Erythroblast (primary cell): ENCODE measurements around the gene SUSD6.

Source experiments
- GATA1 ChIP-seq: IDR thresholded peaks from 2 replicates; pipeline ENCODE4 v1.6.1; 2011; ENCODE audit warnings: low read depth, mild to moderate bottlenecking, control low read depth, low read length, moderate library complexity
- POLR2A ChIP-seq: IDR thresholded peaks from 2 replicates; pipeline ENCODE4 v1.6.1; 2011; ENCODE audit warnings: mild to moderate bottlenecking, low read length

DNA sequence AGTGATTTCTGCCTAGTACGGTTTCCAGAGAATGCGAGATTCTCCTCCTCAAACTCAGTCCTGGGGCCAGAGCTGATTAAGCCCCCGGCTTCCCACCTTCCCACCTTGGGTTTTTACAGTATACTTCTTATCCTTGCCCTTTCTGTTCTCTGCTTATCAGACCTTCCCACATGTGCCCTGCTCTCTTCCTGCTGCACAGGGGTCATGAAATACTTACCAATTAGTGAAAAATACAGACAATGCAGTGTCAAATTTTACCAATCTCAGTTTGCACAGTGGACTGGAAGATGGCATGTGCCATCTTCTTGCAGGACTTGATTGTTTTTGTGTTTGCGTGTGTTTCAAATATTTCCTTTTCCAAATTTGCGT, 14.7 kb downstream of the SUSD6 start:
- no peak for TF ChIP-seq POLR2A
- TF ChIP-seq GATA1, result no peak
